Activated CD8-positive, alpha-beta T cell treated with anti-CD3 and anti-CD28 coated beads for 36 hours (primary cell): ENCODE measurements around the gene ZNF730. TPM values are rescaled to one million over a fixed set of nuclear protein-coding genes. Genes with fewer than 3 reads are reported as not detected.
"Not testable (repeated sequence)": the region's sequence is repeated elsewhere in the genome, so short reads cannot be mapped to it uniquely, and the experiment has no call there.

Source experiments
- ATAC-seq: fragments of 200-7000 bp; cut with Tn5 transposase; one replicate; pipeline ENCODE4 v1.10.0; 2021; ENCODE audit warnings: mild to moderate bottlenecking, moderate library complexity
- CTCF ChIA-PET: fragments of 350-600 bp; sonication (Branson Sonifier 250); formaldehyde crosslinking; loops from one replicate; lab custom pipeline; 2021; ENCODE audit warnings: antibody characterized with exemption; lab: Charles Lee
- POLR2A ChIA-PET: fragments of 350-600 bp; sonication (Branson Sonifier 250); formaldehyde crosslinking; loops from one replicate; lab custom pipeline; 2021; ENCODE audit warnings: antibody characterized with exemption; lab: Charles Lee
- DNase-seq: peaks from one replicate; pipeline ENCODE4 v3.0.0-alpha.2; 2020
- H3K27ac Mint-ChIP-seq: one replicate; pipeline ENCODE4 v1.8.0; 2021; ENCODE audit warnings: mild to moderate bottlenecking, mixed read lengths
- H3K27me3 Mint-ChIP-seq: one replicate; pipeline ENCODE4 v1.8.0; 2021; ENCODE audit warnings: mixed read lengths
- H3K36me3 Mint-ChIP-seq: one replicate; pipeline ENCODE4 v1.8.0; 2021; ENCODE audit warnings: low read depth, mixed read lengths
- H3K4me1 Mint-ChIP-seq: one replicate; pipeline ENCODE4 v1.8.0; 2021; ENCODE audit warnings: low read depth, mixed read lengths
- H3K4me3 Mint-ChIP-seq: one replicate; pipeline ENCODE4 v1.8.0; 2021; ENCODE audit warnings: mild to moderate bottlenecking, moderate library complexity, mixed read lengths
- H3K9me3 Mint-ChIP-seq: one replicate; pipeline ENCODE4 v1.8.0; 2021; ENCODE audit warnings: mixed read lengths
- CTCF ChIP-seq: fragments of 200-600 bp; IDR thresholded peaks from one replicate; pipeline ENCODE4 v1.8.0; 2022; ENCODE audit warnings: antibody characterized with exemption, mild to moderate bottlenecking
- intact Hi-C: fragments of 100-400 bp; cut with micrococcal nuclease; formaldehyde crosslinking; loops from one replicate; pipeline ENCODE4 v1.10.0; 2022
- total RNA-seq, 2 experiments: library from RNA; stranded (reverse); gene quantifications; one replicate each; pipeline ENCODE4 v1.2.3, GENCODE V29; 2021

Gene ZNF730
- total RNA-seq, 2 experiments from 2014 or later: 2.6 to 3.3 TPM

- CTCF ChIA-PET: no interaction called here
- POLR2A ChIA-PET: no interaction called here
Measured at GRCh38 chr19:23101241-23101640, 15.6 kb upstream of the ZNF730 start.

GRCh38 chr19:23118400-23118799 is 1.6 kb downstream of the ZNF730 start:
- H3K27me3 Mint-ChIP-seq: peaks cover 18% of the 10 kb centered on the region
- intact Hi-C loops: no loop called here
- ChIA-PET POLR2A (no interaction called here), CTCF (no interaction called here)
- H3K27ac Mint-ChIP-seq: no peak overlapping the region
- no peak for TF ChIP-seq CTCF
- H3K9me3 Mint-ChIP-seq: peaks cover 2% of the 10 kb centered on the region
- H3K4me3 Mint-ChIP-seq: no peak overlapping the region
- ATAC-seq (no peak), DNase-seq (no peak)
- peaks cover 2% of the 10 kb centered on the region for H3K4me1 Mint-ChIP-seq
- peaks cover 10% of the 10 kb centered on the region for H3K36me3 Mint-ChIP-seq

More at GRCh38 chr19:23101241-23101640, 15.6 kb upstream of the ZNF730 start:
- no peaks in the 10 kb centered on the region for H3K36me3 Mint-ChIP-seq
- TF ChIP-seq CTCF: no peak
- H3K27me3 Mint-ChIP-seq: no peaks in the 10 kb centered on the region
- ATAC-seq: no peak
- no peaks in the 10 kb centered on the region for H3K4me1 Mint-ChIP-seq
- H3K9me3 Mint-ChIP-seq: peaks cover 10% of the 10 kb centered on the region
- no peak overlapping the region for H3K4me3 Mint-ChIP-seq
- intact Hi-C loops: no loop called here
- H3K27ac Mint-ChIP-seq: no peak overlapping the region
- no peak for DNase-seq

GRCh38 chr19:23134211-23134610 is 17.4 kb downstream of the ZNF730 start:
- H3K4me1 Mint-ChIP-seq, CTCF ChIA-PET: not testable (repeated sequence)

GRCh38 chr19:23145617-23146415 is 29.0 kb downstream of the ZNF730 start:
- CTCF ChIA-PET: no interaction called here
- intact Hi-C loops: no loop called here
- Mint-ChIP-seq H3K27me3 (no peaks in the 10 kb centered on the region), H3K4me1 (no peaks in the 10 kb centered on the region), H3K27ac (no peak overlapping the region), H3K4me3 (no peak overlapping the region), H3K9me3 (peaks cover 34% of the 10 kb centered on the region), H3K36me3 (peaks cover 13% of the 10 kb centered on the region)
- DNase-seq: no peak
- TF ChIP-seq CTCF: no peak
- ATAC-seq: no peak
- POLR2A ChIA-PET: no interaction called here

More at GRCh38 chr19:23134211-23134610, 17.4 kb downstream of the ZNF730 start:
- H3K27me3 Mint-ChIP-seq, DNase-seq, ATAC-seq, intact Hi-C loops, H3K27ac Mint-ChIP-seq, POLR2A ChIA-PET, H3K36me3 Mint-ChIP-seq, H3K9me3 Mint-ChIP-seq, H3K4me3 Mint-ChIP-seq: not testable (repeated sequence)

- ChIA-PET CTCF (no interaction called here), POLR2A (no interaction called here)
- no peak for TF ChIP-seq CTCF
- intact Hi-C loops: no loop called here
- Mint-ChIP-seq H3K36me3 (no peaks in the 10 kb centered on the region), H3K4me3 (no peak overlapping the region), H3K9me3 (peaks cover 31% of the 10 kb centered on the region), H3K27ac (no peak overlapping the region), H3K4me1 (no peaks in the 10 kb centered on the region), H3K27me3 (no peaks in the 10 kb centered on the region)
- DNase-seq (no peak), ATAC-seq (no peak)
Measured at GRCh38 chr19:23160766-23161165, 43.9 kb downstream of the ZNF730 start.

- POLR2A ChIA-PET, ATAC-seq, intact Hi-C loops, H3K4me3 Mint-ChIP-seq, H3K9me3 Mint-ChIP-seq, H3K36me3 Mint-ChIP-seq, CTCF ChIA-PET, DNase-seq, H3K27ac Mint-ChIP-seq, H3K27me3 Mint-ChIP-seq, H3K4me1 Mint-ChIP-seq: not testable (repeated sequence)
Measured at GRCh38 chr19:23168286-23168685, 51.5 kb downstream of the ZNF730 start.
